K562 (cell line): ENCODE measurements around the gene TSPAN15. TPM values are rescaled to one million over a fixed set of nuclear protein-coding genes. Genes with fewer than 3 reads are reported as not detected.
A peak's percentile ranks its signal among the peaks of the same experiment; 100 is the strongest.

Source experiments
- CTCFL ChIP-seq: IDR thresholded peaks from 2 replicates; pipeline ENCODE4 v1.6.1; 2011; ENCODE audit warnings: borderline replicate concordance, low read depth, mild to moderate bottlenecking, moderate library complexity, low read length; ENCODE audit not compliant: insufficient read depth, poor library complexity, severe bottlenecking
- DMBX1 ChIP-seq: fragments of 250-450 bp; sonication (Bioruptor Pico); IDR thresholded peaks from 2 replicates; pipeline ENCODE4 v1.8.0; 2022; ENCODE audit warnings: inconsistent platforms, mild to moderate bottlenecking, moderate library complexity, borderline replicate concordance
- EGR1 ChIP-seq: fragments of 450-650 bp; conservative IDR thresholded peaks from 2 replicates; pipeline ENCODE4 v1.6.1; 2017; ENCODE audit warnings: mild to moderate bottlenecking
- EP400 ChIP-seq: fragments of 450-650 bp; IDR thresholded peaks from 2 replicates; pipeline ENCODE4 v1.6.1; 2017; ENCODE audit warnings: antibody characterized with exemption, mild to moderate bottlenecking, moderate library complexity
- KAT2B ChIP-seq: IDR thresholded peaks from one replicate; pipeline ENCODE4 v1.6.1; 2012; ENCODE audit warnings: low read depth, mild to moderate bottlenecking, control low read depth, inconsistent platforms, low read length, moderate library complexity
- RERE ChIP-seq: sonication (generic); formaldehyde crosslinking; IDR thresholded peaks from 2 replicates; pipeline ENCODE4 v1.8.0; 2023; ENCODE audit warnings: missing genetic modification reagents, mild to moderate bottlenecking, borderline replicate concordance
- SOX6 ChIP-seq: fragments of 450-650 bp; IDR thresholded peaks from 2 replicates; pipeline ENCODE4 v1.6.1; 2014; ENCODE audit warnings: mild to moderate bottlenecking
- STAG1 ChIP-seq: sonication (generic); formaldehyde crosslinking; IDR thresholded peaks from 2 replicates; pipeline ENCODE4 v1.5.0; 2020; ENCODE audit warnings: missing genetic modification reagents, borderline replicate concordance
- TEAD1 ChIP-seq, 2 experiments: fragments of 450-650 bp in 1 of 2; sonication (generic) in 1 of 2; formaldehyde crosslinking; IDR thresholded peaks; 2 replicates each; pipeline versions ENCODE4 v1.4.0 to v1.8.0; 2020 to 2022; ENCODE audit warnings: mild to moderate bottlenecking in 2 of 2, missing genetic modification reagents in 1 of 2
- ZNF449 ChIP-seq: fragments of 250-450 bp; sonication (Bioruptor Pico); IDR thresholded peaks from 2 replicates; pipeline ENCODE4 v1.8.0; 2022; ENCODE audit warnings: moderate library complexity, mild to moderate bottlenecking, inconsistent platforms
- polyA plus RNA-seq, 8 experiments: library from polyadenylated mRNA; depleted of rRNA in 4 of 8; stranded (reverse) in 5 of 8; unstranded in 3 of 8; fragments of >200 nt; fragmentation: Nextera tagmentation in 2 of 8; fragmentation: Illumina TruSeq in 1 of 8; extraction: Ambion mirVana in 2 of 8; extraction: Trizol in 1 of 8; gene quantifications; 2 replicates each; pipeline versions ENCODE4 v1.2.1 to v1.2.3, GENCODE V29; 2011 to 2014; ENCODE audit warnings: inconsistent platforms in 1 of 8, missing spikeins in 1 of 8
- total RNA-seq, 7 experiments: library from RNA; depleted of rRNA in 6 of 7; stranded (reverse); fragments of >200 nt in 6 of 7; fragmentation: Illumina TruSeq in 2 of 7; extraction: Trizol in 2 of 7; gene quantifications; 2 replicates each; pipeline versions ENCODE4 v1.2.1 to v1.2.3, GENCODE V29; 2011 to 2021; ENCODE audit warnings: low replicate concordance in 1 of 7
- TF ChIP-seq, protein P1 (sequence below): IDR thresholded peaks from 3 replicates; pipeline ENCODE4 v1.6.1; 2011; ENCODE audit warnings: borderline replicate concordance, mild to moderate bottlenecking, moderate library complexity; ENCODE audit not compliant: insufficient read length; ENCODE audit errors: extremely low read depth

Gene TSPAN15
- total and polyA plus RNA-seq, 9 of the 15 experiments (the other 6 are each of a cell fraction or from before 2014, with no cell fraction given): 0.33 to 1.0 (median 0.45) TPM; not detected in 2

DNA sequence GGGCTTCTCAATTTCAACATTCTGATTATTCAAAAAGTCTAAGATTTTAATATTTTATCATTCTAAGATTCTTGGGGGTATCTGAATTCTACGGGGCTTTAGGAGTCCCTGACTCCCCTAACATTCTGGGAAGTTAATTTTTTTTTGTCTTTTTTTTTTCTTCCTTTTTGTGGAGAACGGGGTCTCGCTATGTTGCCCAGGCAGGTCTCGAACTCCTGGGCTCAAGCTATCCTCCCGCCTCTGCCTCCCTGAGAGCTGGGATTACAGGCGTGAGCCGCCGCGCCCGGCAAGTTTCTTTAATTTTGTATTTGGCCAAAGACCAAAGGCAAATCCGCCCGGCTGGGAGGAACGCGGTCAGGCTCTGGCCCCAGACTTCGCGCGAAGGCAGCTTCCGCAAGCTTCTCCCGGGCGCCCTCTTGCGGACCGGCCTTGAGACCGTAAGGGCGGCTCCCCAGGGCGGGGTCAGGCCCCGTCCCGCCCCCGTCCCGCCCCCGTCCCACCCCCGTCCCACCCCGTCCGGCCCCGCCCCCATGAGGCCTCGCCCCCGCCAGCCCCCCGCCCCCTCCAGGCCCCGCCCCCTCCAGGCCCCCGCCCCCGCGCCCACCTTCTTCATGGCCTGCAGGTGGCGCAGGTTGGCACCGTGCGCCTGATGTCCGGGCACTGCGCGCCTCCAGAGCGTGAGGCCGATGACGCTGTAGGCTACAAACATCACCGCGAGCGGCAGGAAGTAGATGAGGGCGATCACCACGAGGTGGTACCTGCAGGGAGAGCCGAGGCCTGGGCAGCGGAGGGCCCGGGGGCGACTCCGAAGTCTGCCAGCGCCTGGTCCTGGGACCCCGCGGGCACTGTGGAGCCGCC, 42.7 kb upstream of the TSPAN15 start (continued):
- TF ChIP-seq, protein P1, sequence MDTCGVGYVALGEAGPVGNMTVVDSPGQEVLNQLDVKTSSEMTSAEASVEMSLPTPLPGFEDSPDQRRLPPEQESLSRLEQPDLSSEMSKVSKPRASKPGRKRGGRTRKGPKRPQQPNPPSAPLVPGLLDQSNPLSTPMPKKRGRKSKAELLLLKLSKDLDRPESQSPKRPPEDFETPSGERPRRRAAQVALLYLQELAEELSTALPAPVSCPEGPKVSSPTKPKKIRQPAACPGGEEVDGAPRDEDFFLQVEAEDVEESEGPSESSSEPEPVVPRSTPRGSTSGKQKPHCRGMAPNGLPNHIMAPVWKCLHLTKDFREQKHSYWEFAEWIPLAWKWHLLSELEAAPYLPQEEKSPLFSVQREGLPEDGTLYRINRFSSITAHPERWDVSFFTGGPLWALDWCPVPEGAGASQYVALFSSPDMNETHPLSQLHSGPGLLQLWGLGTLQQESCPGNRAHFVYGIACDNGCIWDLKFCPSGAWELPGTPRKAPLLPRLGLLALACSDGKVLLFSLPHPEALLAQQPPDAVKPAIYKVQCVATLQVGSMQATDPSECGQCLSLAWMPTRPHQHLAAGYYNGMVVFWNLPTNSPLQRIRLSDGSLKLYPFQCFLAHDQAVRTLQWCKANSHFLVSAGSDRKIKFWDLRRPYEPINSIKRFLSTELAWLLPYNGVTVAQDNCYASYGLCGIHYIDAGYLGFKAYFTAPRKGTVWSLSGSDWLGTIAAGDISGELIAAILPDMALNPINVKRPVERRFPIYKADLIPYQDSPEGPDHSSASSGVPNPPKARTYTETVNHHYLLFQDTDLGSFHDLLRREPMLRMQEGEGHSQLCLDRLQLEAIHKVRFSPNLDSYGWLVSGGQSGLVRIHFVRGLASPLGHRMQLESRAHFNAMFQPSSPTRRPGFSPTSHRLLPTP: peak; percentile 12
- TF ChIP-seq KAT2B (no peak), ZNF449 (CRISPR knock-in tag) (no peak), EGR1 (peak; percentile 88), TEAD1 (CRISPR knock-in tag; IDR thresholded peaks at IDR 0.05) (peak in 1 of 2 experiments; percentile 72; a peak in 1 of 4 replicates), EP400 (peak; percentile 12; the same call in 1 of the 2 replicates), SOX6 (peak; percentile 46), STAG1 (CRISPR knock-in tag) (peak; percentile 26; the same call in 1 of the 2 replicates), DMBX1 (CRISPR knock-in tag) (peak; percentile 61), RERE (CRISPR knock-in tag) (no peak), CTCFL (peak; percentile 97)
